GM12878 (cell line): ENCODE data around the gene ASPM. TPM values are rescaled to one million over a fixed set of nuclear protein-coding genes. Genes with fewer than 3 reads are reported as not detected.

Experiments
- ATAC-seq: fragments of 200-7000 bp; cut with Tn5 transposase; 3 replicates; pipeline ENCODE4 v1.9.1; 2020; ENCODE audit warnings: mild to moderate bottlenecking, moderate library complexity
- BruUV-seq: library from RNA; stranded (reverse); fragments of 400-500 nt; replicated peaks from 2 replicates; lab custom pipeline; 2021; lab: Mats Ljungman, UMichigan
- CTCF ChIA-PET: fragments of 300-600 bp; sonication (Branson Sonifier 250); formaldehyde crosslinking; extraction: SDS; loops from one replicate; lab custom pipeline; 2021; ENCODE audit warnings: inconsistent platforms; lab: Yijun Ruan, JAX
- POLR2A ChIA-PET: fragments of 350-600 bp; formaldehyde crosslinking; extraction: SDS; loops from one replicate; lab custom pipeline; 2021; ENCODE audit warnings: inconsistent platforms; lab: Charles Lee
- RAD21 ChIA-PET: fragments of 300-600 bp; sonication (Branson Sonifier 250); formaldehyde crosslinking; loops from one replicate; lab custom pipeline; 2023; ENCODE audit warnings: antibody characterized with exemption; ENCODE audit not compliant: unreplicated experiment; lab: Charles Lee
- SMC1A ChIA-PET: fragments of 300-600 bp; sonication (Branson Sonifier 250); formaldehyde crosslinking; loops from one replicate; lab custom pipeline; 2023; ENCODE audit not compliant: unreplicated experiment, uncharacterized antibody; lab: Charles Lee
- DNase-seq: peaks from one replicate; pipeline ENCODE4 v3.0.0-alpha.2; 2011; ENCODE audit warnings: low read depth, low spot score
- FAIRE-seq: peaks from 3 replicates; lab custom pipeline; 2011; peaks lifted over from hg19 to GRCh38; lab: Jason Lieb, UNC
- H2AFZ ChIP-seq: 2 replicates; pipeline ENCODE4 v1.6.0; 2011; ENCODE audit warnings: low read depth, low read length, control low read depth; ENCODE audit not compliant: control insufficient read depth
- H3K27ac ChIP-seq: 2 replicates; pipeline ENCODE4 v1.5.1; 2011; ENCODE audit warnings: control low read depth; ENCODE audit not compliant: control insufficient read depth, insufficient read depth
- H3K27me3 ChIP-seq, 2 experiments: replicated peaks in 1 of 2; 2 replicates each; pipeline versions ENCODE4 v1.6.0 to v1.6.1; 2011; ENCODE audit warnings: low read length in 1 of 2; ENCODE audit not compliant: control insufficient read depth in 2 of 2, insufficient read depth in 2 of 2
- H3K36me3 ChIP-seq, 2 experiments: 2 replicates each; pipeline ENCODE4 v1.5.1; 2011; ENCODE audit warnings: low read length in 1 of 2; ENCODE audit not compliant: control insufficient read depth in 2 of 2, insufficient read depth in 2 of 2
- H3K4me1 ChIP-seq: 2 replicates; pipeline ENCODE4 v1.6.1; 2011; ENCODE audit warnings: mild to moderate bottlenecking, low read length, moderate library complexity, mixed read lengths; ENCODE audit not compliant: control insufficient read depth, insufficient read depth
- H3K4me2 ChIP-seq: 2 replicates; pipeline ENCODE4 v1.6.0; 2011; ENCODE audit warnings: control low read depth; ENCODE audit not compliant: control insufficient read depth, insufficient read depth
- H3K4me3 ChIP-seq: fragments of 200-600 bp; sonication (generic); 2 replicates; pipeline ENCODE4 v1.5.1; 2016
- H3K79me2 ChIP-seq: 2 replicates; pipeline ENCODE4 v1.6.0; 2011; ENCODE audit warnings: low read length; ENCODE audit not compliant: control insufficient read depth, insufficient read depth
- H3K9ac ChIP-seq: 2 replicates; pipeline ENCODE4 v1.8.0; 2011; ENCODE audit warnings: low read length, control low read depth, mixed read lengths; ENCODE audit not compliant: control insufficient read depth, insufficient read depth
- H3K9me3 ChIP-seq: replicated peaks from 3 replicates; pipeline ENCODE4 v1.5.1; 2011; ENCODE audit warnings: mild to moderate bottlenecking, low read length; ENCODE audit not compliant: control insufficient read depth, insufficient read depth
- H4K20me1 ChIP-seq: 2 replicates; pipeline ENCODE4 v1.6.0; 2011; ENCODE audit not compliant: control insufficient read depth, insufficient read depth
- BHLHE40 ChIP-seq, 2 experiments: fragments of 450-650 bp in 1 of 2; IDR thresholded peaks; 2 replicates each; pipeline ENCODE4 v1.6.1; 2011 to 2017; ENCODE audit warnings: low read depth in 2 of 2, borderline replicate concordance in 1 of 2, improper control_type of control experiment in 1 of 2, low read length in 1 of 2, mild to moderate bottlenecking in 1 of 2
- CEBPB ChIP-seq, 2 experiments: fragments of 150-350 bp in 1 of 2; IDR thresholded peaks; 2 replicates each; pipeline ENCODE4 v1.6.1; 2012 to 2014; ENCODE audit warnings: low read depth in 2 of 2, low read length in 2 of 2, borderline replicate concordance in 1 of 2, inconsistent platforms in 1 of 2
- KAT2A ChIP-seq: conservative IDR thresholded peaks from 2 replicates; pipeline ENCODE4 v1.6.1; 2011; ENCODE audit warnings: low read depth, low read length; ENCODE audit not compliant: control insufficient read depth
- POLR2AphosphoS5 ChIP-seq: IDR thresholded peaks from 2 replicates; pipeline ENCODE4 v1.6.1; 2011; ENCODE audit warnings: mild to moderate bottlenecking, low read length, inconsistent platforms
- ZNF274 ChIP-seq: IDR thresholded peaks from one replicate; pipeline ENCODE4 v1.8.0; 2011; ENCODE audit not compliant: insufficient read length, insufficient read depth
- WGBS: methylation state at CpG from one replicate; pipeline ENCODE4 v1.1.6; 2016; ENCODE audit warnings: low lambda C conversion rate; ENCODE audit not compliant: insufficient replicate concordance, insufficient coverage; ENCODE audit errors: missing lambda C conversion rate; 5-methylcytosine and 5-hydroxymethylcytosine counted together
- in situ Hi-C: fragments of 300-500 bp; cut with MboI; formaldehyde crosslinking; loops from 9 replicates; pipeline ENCODE4 v1.14.3; 2018; ENCODE audit warnings: mixed read lengths
- intact Hi-C: fragments of 100-400 bp; cut with micrococcal nuclease; formaldehyde crosslinking; loops from one replicate; pipeline ENCODE4 v1.14.2; 2022; ENCODE audit not compliant: unreplicated experiment
- polyA plus RNA-seq, 11 experiments: library from polyadenylated mRNA; depleted of rRNA in 4 of 11; unstranded in 6 of 11; stranded (reverse) in 5 of 11; fragments of >200 nt; fragmentation: Nextera tagmentation in 4 of 11; fragmentation: Illumina TruSeq in 1 of 11; extraction: Ambion mirVana in 4 of 11; extraction: Trizol in 1 of 11; gene quantifications; 1 replicate in 1 of 11; 2 replicates in 10 of 11; pipeline versions ENCODE4 v1.2.1 to v1.2.3, GENCODE V29; 2011 to 2016; ENCODE audit warnings: inconsistent platforms in 2 of 11, missing spikeins in 2 of 11, low read depth in 1 of 11
- total RNA-seq, 4 experiments: library from RNA; depleted of rRNA in 3 of 4; stranded (reverse); fragments of >200 nt in 3 of 4; fragmentation: Illumina TruSeq in 1 of 4; extraction: Trizol in 1 of 4; gene quantifications; 2 replicates each; pipeline versions ENCODE4 v1.2.1 to v1.2.3, GENCODE V29; 2013 to 2021

ASPM gene
- total and polyA plus RNA-seq, 10 of the 15 experiments (the other 5 are each of a cell fraction or from before 2014, with no cell fraction given) = 16.2 to 54.9 (median 26.4) TPM

- Histone ChIP-seq H3K79me2 (no peaks in the 10 kb centered on the region; the same call in none of the 2 replicates), H3K4me3 (no peak overlapping the region), H4K20me1 (no peaks in the 10 kb centered on the region), H3K4me1 (peaks cover 11% of the 10 kb centered on the region), H2AFZ (no peak overlapping the region), H3K9ac (no peak overlapping the region), H3K36me3 (peaks cover 0 to 10% of the 10 kb centered on the region in 2 experiments; a peak in 2 of 4 replicates), H3K9me3 (no peaks in the 10 kb centered on the region; the same call in 2 of the 3 replicates), H3K27me3 (no peaks in the 10 kb centered on the region), H3K4me2 (no peak overlapping the region), H3K27ac (no peak overlapping the region)
- ChIA-PET RAD21 (interaction anchor here (6.7 kb wide), 1 partner anchor 173 kb away, joined by 74 read pairs; no protein-coding TSS in a partner anchor), POLR2A (no interaction called here), CTCF (interaction anchor here (1.3 to 7.6 kb wide), 2 partner anchors 152 to 173 kb away, joined by 4 to 171 read pairs; no protein-coding TSS in a partner anchor), SMC1A (interaction anchor here (0.8 to 1.3 kb wide), 2 partner anchors 10 to 173 kb away, joined by 3 read pairs; no protein-coding TSS in a partner anchor)
- in situ Hi-C loops = no loop called here
- intact Hi-C loops = no loop called here
- FAIRE-seq = no peak
- no TSS peak for BruUV-seq
- TF ChIP-seq POLR2AphosphoS5 (no peak), CEBPB (IDR thresholded peaks at IDR 0.05; ENCODE audit: borderline replicate concordance in 1 of 2, low read depth in 2 of 2, low read length in 2 of 2) (peak in 1 of 2 experiments; percentile 72; a peak in 1 of 4 replicates), KAT2A (no peak)
- DNase-seq = no peak
- no peak for ATAC-seq
- WGBS = 100% methylated on average over 1 of the region's 1 CpG
These were observed 37.7 kb upstream of the ASPM start for GRCh38 chr1:197184190-197184589.

DNA sequence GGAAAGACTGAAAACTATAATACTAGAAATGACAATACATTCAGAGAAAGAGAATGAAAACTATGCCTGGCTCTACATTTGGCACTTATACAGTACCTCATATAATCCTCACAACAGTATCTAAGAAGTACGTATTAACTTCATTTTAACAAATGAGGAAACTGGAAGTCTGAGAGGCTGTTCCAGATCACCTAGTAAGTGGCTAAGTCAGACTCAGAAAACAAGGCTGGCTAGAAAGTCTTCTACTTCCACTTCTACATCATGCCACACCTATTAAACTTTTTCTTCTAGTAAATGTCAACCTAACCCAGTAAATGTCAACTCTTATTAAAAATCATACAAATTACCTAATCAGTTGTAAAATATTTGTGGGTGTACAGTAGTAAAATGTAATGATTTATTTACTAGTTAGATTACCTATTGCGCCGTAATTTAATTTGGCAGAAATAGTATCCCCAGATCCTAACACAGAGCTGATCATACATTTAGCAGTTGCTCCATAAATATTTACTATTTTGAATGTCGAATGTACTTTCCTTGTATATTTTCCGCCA lies 36.8 kb upstream of the ASPM start:
- no peak overlapping the region for H2AFZ ChIP-seq
- ChIA-PET POLR2A (no interaction called here), SMC1A (interaction anchor here (0.8 to 1.5 kb wide), 4 partner anchors 11 to 174 kb away, joined by 3 read pairs; no protein-coding TSS in a partner anchor), CTCF (interaction anchor here (1.3 to 7.6 kb wide), 2 partner anchors 153 to 174 kb away, joined by 4 to 171 read pairs; no protein-coding TSS in a partner anchor), RAD21 (interaction anchor here (0.9 to 6.7 kb wide), 2 partner anchors 35 to 174 kb away, joined by 3 to 74 read pairs; no protein-coding TSS in a partner anchor)
- H3K9ac ChIP-seq = no peak overlapping the region
- ATAC-seq (peak; percentile 14; the same call in 1 of the 3 replicates), FAIRE-seq (no peak), DNase-seq (no peak)
- H3K27me3 ChIP-seq = no peaks in the 10 kb centered on the region
- H3K36me3 ChIP-seq = peaks cover 0 to 12% of the 10 kb centered on the region in 2 experiments; a peak in 2 of 4 replicates
- 87% methylated on average over 5 of the region's 5 CpGs for WGBS
- intact Hi-C loops (loop anchor here (2.0 kb wide), 1 partner anchor 14 kb away; no protein-coding TSS in a partner anchor), in situ Hi-C loops (no loop called here)
- no peak overlapping the region for H3K4me2 ChIP-seq
- no peaks in the 10 kb centered on the region for H4K20me1 ChIP-seq
- no peak overlapping the region for H3K27ac ChIP-seq
- no TSS peak for BruUV-seq
- peaks cover 16% of the 10 kb centered on the region for H3K4me1 ChIP-seq
- TF ChIP-seq ZNF274 (no peak), BHLHE40 (IDR thresholded peaks at IDR 0.05; ENCODE audit: borderline replicate concordance in 1 of 2, low read depth in 2 of 2, low read length in 1 of 2) (no peak)
- no peaks in the 10 kb centered on the region; the same call in none of the 2 replicates for H3K79me2 ChIP-seq
- no peak overlapping the region for H3K4me3 ChIP-seq
- no peaks in the 10 kb centered on the region; the same call in 2 of the 3 replicates for H3K9me3 ChIP-seq
